KMS-11 (cell line): ENCODE results near the gene ATG3.

ENCODE experiments used
- H2AFZ ChIP-seq: fragments of 200-600 bp; sonication (generic); 2 replicates; pipeline ENCODE4 v1.6.1; 2016; ENCODE audit warnings: antibody characterized with exemption, mixed run types, low read depth
- H3K27ac ChIP-seq: fragments of 200-600 bp; sonication (generic); 2 replicates; pipeline ENCODE4 v1.6.1; 2016; ENCODE audit warnings: mild to moderate bottlenecking, mixed run types
- H3K27me3 ChIP-seq: fragments of 200-600 bp; sonication (generic); 2 replicates; pipeline ENCODE4 v1.6.1; 2017; ENCODE audit warnings: mild to moderate bottlenecking, low read depth, mixed run types, moderate library complexity; ENCODE audit not compliant: insufficient read depth
- H3K36me3 ChIP-seq: fragments of 200-600 bp; sonication (generic); 2 replicates; pipeline ENCODE4 v1.6.1; 2017; ENCODE audit warnings: mild to moderate bottlenecking, mixed run types; ENCODE audit not compliant: insufficient read depth
- H3K4me1 ChIP-seq: fragments of 200-600 bp; sonication (generic); 2 replicates; pipeline ENCODE4 v1.6.1; 2016; ENCODE audit warnings: mild to moderate bottlenecking, low read depth, mixed run types; ENCODE audit not compliant: poor library complexity, severe bottlenecking
- H3K4me2 ChIP-seq: fragments of 200-600 bp; sonication (generic); 2 replicates; pipeline ENCODE4 v1.7.0; 2016; ENCODE audit warnings: mild to moderate bottlenecking, mixed run types
- H3K4me3 ChIP-seq: fragments of 200-600 bp; sonication (generic); IDR thresholded peaks from 2 replicates; pipeline ENCODE4 v1.6.1; 2017; ENCODE audit warnings: low read depth, low read length, mixed read lengths; ENCODE audit not compliant: insufficient read depth
- H3K79me2 ChIP-seq: fragments of 200-600 bp; sonication (generic); 2 replicates; pipeline ENCODE4 v1.6.1; 2016; ENCODE audit warnings: low read depth, mixed run types; ENCODE audit not compliant: insufficient read depth
- H3K9ac ChIP-seq: fragments of 200-600 bp; sonication (generic); 2 replicates; pipeline ENCODE4 v1.6.1; 2016; ENCODE audit warnings: mild to moderate bottlenecking, mixed run types
- H4K20me1 ChIP-seq: fragments of 200-600 bp; sonication (generic); 2 replicates; pipeline ENCODE4 v1.6.1; 2016; ENCODE audit warnings: mild to moderate bottlenecking, mixed run types; ENCODE audit not compliant: insufficient read depth
- TF ChIP-seq, protein P1 (sequence below): fragments of 200-600 bp; sonication (generic); conservative IDR thresholded peaks from 2 replicates; pipeline ENCODE4 v1.6.1; 2017; ENCODE audit warnings: low read depth, mild to moderate bottlenecking, antibody characterized with exemption, low read length, moderate library complexity, mixed read lengths

Gene ATG3

GRCh38 chr3:112505907-112506306 is 55.9 kb downstream of the ATG3 start:
- Histone ChIP-seq H4K20me1 (no peaks in the 10 kb centered on the region), H3K79me2 (no peaks in the 10 kb centered on the region), H3K36me3 (no peaks in the 10 kb centered on the region), H3K4me2 (no peak overlapping the region), H3K27ac (no peak overlapping the region), H3K4me1 (no peaks in the 10 kb centered on the region), H3K4me3 (no peak overlapping the region), H3K9ac (no peak overlapping the region), H2AFZ (no peak overlapping the region), H3K27me3 (no peaks in the 10 kb centered on the region)
- TF ChIP-seq, protein P1, sequence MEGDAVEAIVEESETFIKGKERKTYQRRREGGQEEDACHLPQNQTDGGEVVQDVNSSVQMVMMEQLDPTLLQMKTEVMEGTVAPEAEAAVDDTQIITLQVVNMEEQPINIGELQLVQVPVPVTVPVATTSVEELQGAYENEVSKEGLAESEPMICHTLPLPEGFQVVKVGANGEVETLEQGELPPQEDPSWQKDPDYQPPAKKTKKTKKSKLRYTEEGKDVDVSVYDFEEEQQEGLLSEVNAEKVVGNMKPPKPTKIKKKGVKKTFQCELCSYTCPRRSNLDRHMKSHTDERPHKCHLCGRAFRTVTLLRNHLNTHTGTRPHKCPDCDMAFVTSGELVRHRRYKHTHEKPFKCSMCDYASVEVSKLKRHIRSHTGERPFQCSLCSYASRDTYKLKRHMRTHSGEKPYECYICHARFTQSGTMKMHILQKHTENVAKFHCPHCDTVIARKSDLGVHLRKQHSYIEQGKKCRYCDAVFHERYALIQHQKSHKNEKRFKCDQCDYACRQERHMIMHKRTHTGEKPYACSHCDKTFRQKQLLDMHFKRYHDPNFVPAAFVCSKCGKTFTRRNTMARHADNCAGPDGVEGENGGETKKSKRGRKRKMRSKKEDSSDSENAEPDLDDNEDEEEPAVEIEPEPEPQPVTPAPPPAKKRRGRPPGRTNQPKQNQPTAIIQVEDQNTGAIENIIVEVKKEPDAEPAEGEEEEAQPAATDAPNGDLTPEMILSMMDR, result no peak

GRCh38 chr3:112504123-112504522 is 57.6 kb downstream of the ATG3 start:
- no peak overlapping the region for H3K4me3 ChIP-seq
- no peak overlapping the region for H3K9ac ChIP-seq
- H3K4me2 ChIP-seq, result no peak overlapping the region
- no peaks in the 10 kb centered on the region for H3K4me1 ChIP-seq
- no peaks in the 10 kb centered on the region for H3K36me3 ChIP-seq
- H3K27ac ChIP-seq, result no peak overlapping the region
- TF ChIP-seq, protein P1, result no peak
- no peaks in the 10 kb centered on the region for H3K27me3 ChIP-seq
- no peaks in the 10 kb centered on the region for H4K20me1 ChIP-seq
- H3K79me2 ChIP-seq, result no peaks in the 10 kb centered on the region
- H2AFZ ChIP-seq, result no peak overlapping the region

GRCh38 chr3:112503304-112503972 is 58.3 kb downstream of the ATG3 start:
- Histone ChIP-seq H4K20me1 (no peaks in the 10 kb centered on the region), H3K4me3 (no peak overlapping the region), H3K4me2 (no peak overlapping the region), H3K27me3 (no peaks in the 10 kb centered on the region), H3K9ac (no peak overlapping the region), H2AFZ (no peak overlapping the region), H3K4me1 (no peaks in the 10 kb centered on the region), H3K36me3 (no peaks in the 10 kb centered on the region), H3K27ac (no peak overlapping the region), H3K79me2 (no peaks in the 10 kb centered on the region)
- TF ChIP-seq, protein P1, result no peak

DNA sequence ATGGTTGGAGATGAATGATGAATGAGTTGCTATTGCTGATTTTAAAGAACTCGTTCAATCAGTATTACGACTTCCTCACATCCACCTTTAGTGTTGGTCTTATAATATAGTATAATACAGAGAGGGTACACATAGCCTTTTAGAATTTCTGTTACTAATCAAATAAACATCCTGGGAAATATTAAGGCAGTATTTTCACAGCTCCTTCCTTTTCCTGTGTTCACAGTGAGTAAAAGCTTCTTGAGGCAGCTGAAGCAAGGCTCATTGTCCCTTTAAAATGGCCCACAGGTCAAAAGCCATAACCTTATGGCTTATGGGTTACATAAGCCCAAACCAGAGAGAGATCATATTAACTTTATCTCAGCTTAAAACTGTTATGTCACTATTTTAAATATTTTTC is 61.1 kb downstream of the ATG3 start:
- peaks cover 10% of the 10 kb centered on the region for H3K4me1 ChIP-seq
- no peak overlapping the region for H3K9ac ChIP-seq
- no peak overlapping the region for H3K27ac ChIP-seq
- no peaks in the 10 kb centered on the region for H3K36me3 ChIP-seq
- no peaks in the 10 kb centered on the region for H3K27me3 ChIP-seq
- H3K79me2 ChIP-seq, result no peaks in the 10 kb centered on the region
- TF ChIP-seq, protein P1, result no peak
- H3K4me3 ChIP-seq, result no peak overlapping the region
- no peak overlapping the region for H3K4me2 ChIP-seq
- no peak overlapping the region for H2AFZ ChIP-seq
- no peaks in the 10 kb centered on the region for H4K20me1 ChIP-seq
